Raji (cell line): Measurements from ENCODE around the gene LAIR2.

Experiments used
- POLR2A ChIP-seq: IDR thresholded peaks from 2 replicates; pipeline ENCODE4 v1.6.1; 2011; ENCODE audit warnings: low read depth, low read length, control low read depth; ENCODE audit not compliant: insufficient read depth

LAIR2 gene, protein sequence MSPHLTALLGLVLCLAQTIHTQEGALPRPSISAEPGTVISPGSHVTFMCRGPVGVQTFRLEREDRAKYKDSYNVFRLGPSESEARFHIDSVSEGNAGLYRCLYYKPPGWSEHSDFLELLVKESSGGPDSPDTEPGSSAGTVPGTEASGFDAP

DNA sequence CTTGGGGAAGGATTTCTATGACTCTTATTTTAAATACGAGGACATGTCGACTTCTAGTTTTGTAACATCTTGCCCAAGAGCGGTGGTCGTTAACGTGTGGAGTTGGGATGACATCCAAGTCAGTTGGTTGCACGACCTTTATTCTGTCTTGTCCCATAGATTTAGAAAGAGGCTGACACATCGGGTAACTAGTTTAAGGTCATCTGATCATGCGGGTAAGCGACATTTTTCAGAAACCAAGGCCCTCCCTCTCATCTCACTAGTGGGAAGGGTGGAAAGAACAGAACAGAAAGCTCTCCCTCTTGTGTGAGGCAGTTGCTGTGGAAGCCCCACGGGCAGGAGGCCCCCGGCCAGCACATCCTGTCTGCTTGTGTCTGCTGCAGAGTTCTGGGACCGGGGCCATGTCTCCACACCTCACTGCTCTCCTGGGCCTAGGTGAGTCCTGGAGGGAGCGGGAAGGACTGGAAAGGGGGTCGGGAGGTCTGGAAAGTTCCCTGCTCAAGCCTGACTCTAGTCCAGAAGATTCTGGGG, at the start of gene LAIR2:
Gene LAIR2 (plus strand): TSS at position 314 of the 531 bp plus-strand sequence. CDS start 88 bp downstream, at position 402.
- TF ChIP-seq POLR2A: no peak

GRCh38 chr19:54453921-54454780, 48.5 kb upstream of the LAIR2 start:
- TF ChIP-seq POLR2A: no peak

DNA sequence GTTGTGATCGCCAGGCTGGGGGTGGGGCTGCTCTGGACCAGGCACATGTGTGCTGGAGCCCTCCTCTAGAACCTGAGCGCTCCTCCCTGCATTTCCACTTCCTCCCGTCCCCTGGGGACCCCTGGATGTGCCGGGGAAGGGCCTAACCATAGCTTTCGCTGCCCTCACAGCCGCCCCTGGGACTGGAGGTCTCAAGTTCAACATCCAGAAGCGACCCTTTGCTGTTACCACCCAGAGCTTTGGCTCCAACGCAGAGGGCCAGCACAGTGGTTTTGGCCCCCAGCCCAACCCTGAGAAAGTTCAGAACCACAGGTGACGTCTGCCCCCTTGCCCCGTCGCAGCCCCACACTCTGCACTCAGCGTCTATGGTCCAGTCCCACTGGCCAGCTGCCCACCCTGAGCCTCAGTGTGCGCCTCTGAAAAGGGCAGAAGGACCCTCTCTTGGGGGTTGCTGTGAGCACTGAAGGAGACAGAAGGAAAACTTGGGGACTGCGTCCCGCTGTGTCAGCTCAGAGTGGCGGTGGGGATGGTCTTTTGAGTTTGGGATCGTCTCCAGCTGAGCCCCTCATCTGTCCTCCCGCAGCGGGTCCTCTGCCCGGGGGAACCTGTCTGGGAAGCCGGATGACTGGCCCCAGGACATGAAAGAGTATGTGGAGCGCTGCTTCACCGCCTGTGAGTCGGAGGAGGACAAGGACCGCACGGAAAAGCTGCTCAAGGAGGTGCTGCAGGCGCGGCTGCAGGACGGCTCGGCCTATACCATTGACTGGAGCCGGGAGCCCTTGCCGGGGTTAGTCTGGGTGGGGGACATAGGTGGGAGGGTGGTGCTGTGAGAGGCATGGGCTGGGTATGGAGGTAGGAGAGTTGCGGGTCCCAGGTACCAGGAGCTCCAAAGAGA, 47.6 kb upstream of the LAIR2 start:
- no peak for TF ChIP-seq POLR2A

GRCh38 chr19:54455786-54456422, 46.7 kb upstream of the LAIR2 start:
- TF ChIP-seq POLR2A: no peak

DNA sequence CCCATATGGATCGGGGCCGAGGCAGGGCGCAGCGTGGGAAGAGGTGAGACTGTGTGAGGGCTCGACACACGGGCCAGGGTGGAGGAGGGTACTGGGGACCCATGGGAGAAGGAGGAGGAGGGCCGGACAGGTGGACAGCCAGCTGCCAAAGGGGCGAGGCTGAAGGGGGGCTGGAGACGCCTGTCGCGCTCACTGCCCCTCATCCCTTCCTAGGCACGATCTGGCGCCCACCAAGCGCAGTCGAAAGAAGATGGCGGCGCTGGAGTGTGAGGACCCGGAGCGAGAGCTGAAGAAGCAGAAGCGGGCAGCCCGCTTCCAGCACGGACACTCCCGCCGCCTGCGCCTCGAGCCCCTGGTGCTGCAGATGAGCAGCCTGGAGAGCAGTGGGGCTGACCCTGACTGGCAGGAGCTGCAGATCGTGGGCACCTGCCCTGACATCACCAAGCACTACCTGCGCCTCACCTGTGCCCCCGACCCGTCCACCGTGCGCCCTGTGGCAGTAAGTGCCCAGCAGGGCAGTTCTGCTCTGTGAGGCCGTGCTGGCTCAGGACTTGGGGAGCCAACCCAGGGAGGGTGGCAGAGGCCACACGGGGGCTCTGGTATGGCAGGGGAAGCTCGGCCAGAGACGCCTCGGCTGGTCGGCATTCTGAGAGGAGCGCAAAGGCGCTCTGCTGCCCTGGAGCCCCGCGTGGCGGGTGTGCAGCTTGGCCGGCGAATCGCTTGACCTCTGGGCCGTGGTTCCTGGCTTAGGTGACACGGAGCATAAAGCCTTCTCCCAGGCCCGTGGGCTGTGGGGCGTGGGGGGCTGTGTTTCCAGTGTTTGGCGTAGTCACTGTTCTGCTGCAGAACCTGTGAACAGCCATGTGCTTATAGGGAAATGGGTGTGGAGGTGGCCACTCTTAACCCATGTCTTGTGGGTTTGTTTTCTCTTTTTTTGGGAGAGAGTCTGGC, 45.9 kb upstream of the LAIR2 start:
- TF ChIP-seq POLR2A: no peak

GRCh38 chr19:54457773-54458647, 44.6 kb upstream of the LAIR2 start:
- TF ChIP-seq POLR2A: no peak

- TF ChIP-seq POLR2A: no peak
These were observed 43.9 kb upstream of the LAIR2 start for GRCh38 chr19:54458648-54459281.

DNA sequence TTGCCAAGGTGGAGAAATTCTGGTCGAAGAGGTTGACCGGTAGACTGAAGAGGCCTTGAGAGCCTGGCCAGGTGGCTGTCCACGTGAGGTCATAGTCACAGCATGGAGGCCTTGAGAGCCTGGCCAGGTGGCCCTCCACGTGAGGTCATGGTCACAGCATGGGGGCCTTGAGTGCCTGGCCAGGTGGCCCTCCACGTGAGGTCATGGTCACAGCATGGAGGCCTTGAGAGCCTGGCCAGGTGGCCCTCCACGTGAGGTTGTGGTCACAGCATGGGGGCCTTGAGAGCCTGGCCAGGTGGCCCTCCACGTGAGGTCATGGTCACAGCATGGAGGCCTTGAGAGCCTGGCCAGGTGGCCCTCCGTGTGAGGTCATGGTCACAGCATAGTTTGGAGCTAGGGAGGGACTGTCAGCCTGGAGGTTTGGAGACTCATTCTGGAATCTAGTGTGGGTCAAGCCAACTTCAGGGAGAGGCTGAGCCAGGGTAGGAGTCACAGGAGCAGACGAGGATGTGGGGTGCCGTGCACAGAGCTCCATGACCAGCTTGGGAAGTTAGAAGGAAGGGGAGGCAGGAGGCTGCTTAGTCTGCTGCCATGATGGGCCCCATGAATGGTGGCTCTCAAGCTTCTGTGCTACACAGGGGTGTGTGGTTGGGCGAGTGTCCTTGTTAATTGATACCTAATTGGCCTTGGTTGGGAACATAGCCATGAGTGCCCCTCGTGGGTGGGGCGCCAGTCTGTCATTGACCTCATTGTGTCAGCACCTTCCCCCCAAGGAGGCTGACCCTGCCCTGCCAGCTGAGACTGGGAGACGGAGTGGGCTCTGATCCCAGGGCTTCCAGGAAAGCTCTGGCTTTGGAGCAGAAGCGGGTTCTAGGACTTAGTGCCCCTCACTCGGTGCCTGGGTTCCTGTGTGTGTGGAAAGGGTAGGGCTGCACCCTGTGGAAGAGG, 43.1 kb upstream of the LAIR2 start:
- TF ChIP-seq POLR2A: no peak

DNA sequence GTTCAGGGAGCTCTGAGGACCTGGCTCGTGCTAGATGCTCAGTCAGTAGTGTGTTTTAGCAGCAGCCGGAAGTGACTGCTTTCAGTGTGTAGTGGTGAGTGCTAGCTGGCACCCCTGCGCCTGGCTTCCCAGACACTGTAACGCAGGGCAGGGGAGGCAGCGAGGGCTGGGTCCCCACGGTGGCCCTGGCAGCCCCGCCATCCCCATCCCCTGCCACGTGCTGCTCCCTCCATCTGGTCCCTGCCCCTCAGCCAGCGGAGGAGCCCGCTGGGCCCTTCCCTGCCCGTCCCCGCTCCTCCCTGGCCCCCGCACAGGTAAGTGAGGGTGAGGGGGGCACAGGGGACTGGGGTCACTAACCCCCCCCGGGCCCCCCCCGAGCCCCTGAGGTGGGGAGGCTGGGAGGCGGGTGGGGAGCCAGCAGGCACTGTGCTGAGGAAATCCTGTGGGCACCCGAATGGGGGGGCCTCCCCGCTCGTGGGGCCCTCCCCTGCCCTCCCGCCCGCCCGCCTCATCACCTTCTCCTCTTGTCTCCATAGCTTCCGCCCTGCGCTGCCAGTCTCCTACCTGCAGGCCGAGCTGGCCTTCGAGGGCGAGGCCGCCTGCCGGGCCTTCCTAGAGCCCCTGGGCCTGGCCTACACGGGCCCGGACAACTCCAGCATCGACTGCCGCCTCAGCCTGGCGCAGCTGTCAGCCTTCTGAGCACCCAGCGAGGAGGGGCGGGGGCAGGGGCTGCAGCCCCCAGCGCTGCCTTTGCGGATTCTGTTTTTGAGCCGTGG, 42.2 kb upstream of the LAIR2 start:
- no peak for TF ChIP-seq POLR2A

GRCh38 chr19:54461210-54461609, 41.4 kb upstream of the LAIR2 start:
- no peak for TF ChIP-seq POLR2A
